ENCODE data around the gene FAM98C. TPM values are rescaled to one million over a fixed set of nuclear protein-coding genes. Genes with fewer than 3 reads are reported as not detected.
"Not testable (repeated sequence)": the region's sequence is repeated elsewhere in the genome, so short reads cannot be mapped to it uniquely, and the experiment has no call there.

The FAM98C gene
- polyA plus RNA-seq, 1 donor, result 26.9 TPM

DNA sequence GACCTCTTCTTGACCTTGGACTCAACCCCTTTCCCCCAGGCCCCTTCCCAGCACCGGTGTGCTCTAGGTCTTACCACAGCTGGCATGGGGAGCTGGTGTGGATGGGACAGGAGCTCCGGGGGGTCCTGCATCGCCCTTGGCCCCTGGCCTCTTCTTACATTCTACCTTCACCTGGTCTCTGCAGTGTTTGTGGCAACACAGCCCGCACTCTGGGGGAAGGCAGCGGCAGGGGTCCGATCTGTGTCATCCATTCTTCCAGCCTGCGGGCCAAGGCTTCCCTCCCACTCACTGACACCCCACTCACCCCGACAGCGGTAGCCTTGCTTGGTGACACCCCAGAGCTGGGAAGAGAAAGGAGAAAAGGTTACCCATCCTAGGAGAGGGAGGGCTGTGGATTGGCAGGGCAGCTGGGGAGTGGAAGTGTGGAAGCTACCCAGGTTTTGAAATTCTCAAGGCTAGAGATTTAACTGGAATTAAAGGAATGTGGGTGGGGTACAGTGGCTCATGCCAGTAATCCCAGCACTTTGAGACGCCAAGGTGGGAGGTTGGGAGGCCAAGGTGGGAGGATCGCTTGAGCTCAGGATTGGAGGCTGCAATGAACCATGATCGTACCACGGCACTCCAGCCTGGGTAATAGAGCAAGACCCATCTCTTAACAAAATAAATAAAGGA is 8.3 kb downstream of the FAM98C start:
- Histone ChIP-seq H3K9me3 (ENCODE audit: control insufficient read depth, low read depth, low read length) (no peaks in the 10 kb centered on the region), H3K27me3 (ENCODE audit: control insufficient read depth, insufficient read depth, low read length) (no peaks in the 10 kb centered on the region), H3K27ac (ENCODE audit: low read length) (no peak overlapping the region), H3K4me3 (ENCODE audit: low read length) (no peak overlapping the region), H3K36me3 (ENCODE audit: control insufficient read depth, insufficient read depth, low read length) (peaks cover 11% of the 10 kb centered on the region), H3K4me1 (ENCODE audit: control insufficient read depth, insufficient read depth, low read length) (no peaks in the 10 kb centered on the region)
- WGBS (ENCODE audit: insufficient coverage, low lambda C conversion rate), result no CpG with 5 or more reads among the region's 13 CpGs
- no peak for DNase-seq

DNA sequence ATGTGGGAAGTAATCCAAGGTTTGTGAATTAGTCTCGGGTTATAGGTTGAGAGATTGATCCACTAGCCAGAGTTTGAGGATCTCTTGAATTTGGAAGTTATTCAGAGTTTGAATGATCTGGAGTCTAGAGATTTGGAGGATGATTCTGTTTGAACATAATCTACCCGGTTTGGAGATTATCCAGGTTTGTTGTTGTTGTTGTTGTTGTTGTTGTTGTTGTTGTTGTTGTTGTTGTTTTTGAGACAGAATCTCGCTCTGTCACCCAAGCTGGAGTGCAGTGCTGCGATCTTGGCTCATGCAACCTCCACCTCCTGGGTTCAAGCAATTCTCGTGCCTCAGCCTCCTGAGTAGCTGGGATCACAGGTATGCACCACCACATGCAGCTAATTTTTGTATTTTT is 9.0 kb downstream of the FAM98C start:
- H3K27ac ChIP-seq (ENCODE audit: low read length), result not testable (repeated sequence)

DNA sequence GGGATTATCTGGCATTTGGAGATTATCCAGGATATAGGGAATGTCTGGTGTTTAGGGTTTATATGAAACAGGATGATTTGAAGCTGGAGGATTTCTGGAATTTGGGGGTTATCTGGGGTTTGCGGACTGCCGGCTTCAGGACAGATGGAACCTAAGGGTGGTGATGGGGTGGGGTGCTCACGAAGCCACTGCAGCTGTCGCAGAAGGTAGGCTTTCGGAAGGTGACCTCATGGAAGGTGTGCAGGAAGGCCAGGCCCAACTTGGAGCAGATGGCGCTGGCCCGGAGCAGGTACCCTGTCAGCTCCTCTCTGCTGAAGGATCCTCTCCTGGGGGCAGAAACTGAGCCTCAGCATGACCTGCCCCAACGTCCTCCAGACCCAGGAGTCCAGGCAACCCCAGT is 9.6 kb downstream of the FAM98C start:
- H3K36me3 ChIP-seq (ENCODE audit: control insufficient read depth, insufficient read depth, low read length), result peaks cover 2% of the 10 kb centered on the region
- no peaks in the 10 kb centered on the region for H3K9me3 ChIP-seq (ENCODE audit: control insufficient read depth, low read depth, low read length)
- no peaks in the 10 kb centered on the region for H3K27me3 ChIP-seq (ENCODE audit: control insufficient read depth, insufficient read depth, low read length)
- no peaks in the 10 kb centered on the region for H3K4me1 ChIP-seq (ENCODE audit: control insufficient read depth, insufficient read depth, low read length)
- H3K27ac ChIP-seq (ENCODE audit: low read length), result no peak overlapping the region
- no CpG with 5 or more reads among the region's 8 CpGs for WGBS (ENCODE audit: insufficient coverage, low lambda C conversion rate)
- no peak overlapping the region for H3K4me3 ChIP-seq (ENCODE audit: low read length)
- DNase-seq, result no peak

More for the DNA sequence above, 9.0 kb downstream of the FAM98C start:
- not testable (repeated sequence) for H3K4me1 ChIP-seq (ENCODE audit: control insufficient read depth, insufficient read depth, low read length); H3K4me3 ChIP-seq (ENCODE audit: low read length); H3K27me3 ChIP-seq (ENCODE audit: control insufficient read depth, insufficient read depth, low read length); DNase-seq; H3K36me3 ChIP-seq (ENCODE audit: control insufficient read depth, insufficient read depth, low read length); H3K9me3 ChIP-seq (ENCODE audit: control insufficient read depth, low read depth, low read length)
- 100% methylated on average over 1 of the region's 5 CpGs for whole genome bisulfite sequencing (ENCODE audit: insufficient coverage, low lambda C conversion rate)

DNA sequence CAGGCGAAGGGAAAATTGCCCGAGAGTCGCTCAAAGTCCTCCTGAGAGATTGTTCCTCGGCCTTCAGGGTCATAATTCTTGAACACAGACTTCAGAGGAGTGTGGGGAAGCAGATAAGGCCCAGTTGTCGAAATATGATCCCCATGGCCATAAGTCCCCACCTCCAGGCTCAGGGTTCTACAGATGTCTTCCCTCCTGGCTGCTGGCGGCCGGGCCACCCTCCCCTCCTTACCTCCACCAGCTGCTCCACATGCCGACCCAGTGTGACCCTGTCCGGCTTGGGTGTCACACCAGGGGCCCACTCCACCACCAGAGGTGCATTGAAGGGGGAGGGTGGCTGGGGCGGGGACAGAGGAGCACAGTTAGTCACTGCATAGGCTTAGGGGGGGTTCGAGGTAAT is 10.1 kb downstream of the FAM98C start:
- H3K9me3 ChIP-seq (ENCODE audit: control insufficient read depth, low read depth, low read length), result no peaks in the 10 kb centered on the region
- peaks cover 1% of the 10 kb centered on the region for H3K4me1 ChIP-seq (ENCODE audit: control insufficient read depth, insufficient read depth, low read length)
- no CpG with 5 or more reads among the region's 11 CpGs for WGBS (ENCODE audit: insufficient coverage, low lambda C conversion rate)
- H3K27me3 ChIP-seq (ENCODE audit: control insufficient read depth, insufficient read depth, low read length), result peaks cover 3% of the 10 kb centered on the region
- H3K4me3 ChIP-seq (ENCODE audit: low read length), result no peak overlapping the region
- no peak overlapping the region for H3K27ac ChIP-seq (ENCODE audit: low read length)
- peak in 1 of 2 donors; percentile 23 for DNase-seq
- peaks cover 2% of the 10 kb centered on the region for H3K36me3 ChIP-seq (ENCODE audit: control insufficient read depth, insufficient read depth, low read length)

DNA sequence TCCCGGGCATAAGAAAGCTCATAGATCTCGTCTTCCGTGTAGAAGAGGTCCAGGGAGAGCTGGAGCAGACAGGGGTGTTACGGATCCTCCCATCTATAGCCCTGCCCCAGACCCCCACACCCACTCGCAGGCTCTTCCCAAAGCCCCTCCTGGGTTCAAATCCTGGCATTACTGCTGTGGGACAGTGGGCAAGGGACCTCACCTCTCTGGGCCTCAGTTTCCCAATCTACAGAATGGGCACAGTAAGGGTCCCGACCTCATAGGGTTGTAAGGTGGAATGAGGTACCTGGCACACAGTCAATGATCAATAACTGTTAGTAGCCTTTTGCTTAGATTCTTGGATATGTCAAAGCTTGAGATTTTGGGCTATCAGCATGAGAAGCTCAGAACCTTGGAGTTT is 10.5 kb downstream of the FAM98C start:
- H3K27ac ChIP-seq (ENCODE audit: low read length), result no peak overlapping the region
- no peak overlapping the region for H3K4me3 ChIP-seq (ENCODE audit: low read length)
- no CpG with 5 or more reads among the region's 6 CpGs for WGBS (ENCODE audit: insufficient coverage, low lambda C conversion rate)
- no peak for DNase-seq
- H3K27me3 ChIP-seq (ENCODE audit: control insufficient read depth, insufficient read depth, low read length), result peaks cover 5% of the 10 kb centered on the region
- peaks cover 6% of the 10 kb centered on the region for H3K4me1 ChIP-seq (ENCODE audit: control insufficient read depth, insufficient read depth, low read length)
- H3K9me3 ChIP-seq (ENCODE audit: control insufficient read depth, low read depth, low read length), result no peaks in the 10 kb centered on the region
- peaks cover 2% of the 10 kb centered on the region for H3K36me3 ChIP-seq (ENCODE audit: control insufficient read depth, insufficient read depth, low read length)

DNA sequence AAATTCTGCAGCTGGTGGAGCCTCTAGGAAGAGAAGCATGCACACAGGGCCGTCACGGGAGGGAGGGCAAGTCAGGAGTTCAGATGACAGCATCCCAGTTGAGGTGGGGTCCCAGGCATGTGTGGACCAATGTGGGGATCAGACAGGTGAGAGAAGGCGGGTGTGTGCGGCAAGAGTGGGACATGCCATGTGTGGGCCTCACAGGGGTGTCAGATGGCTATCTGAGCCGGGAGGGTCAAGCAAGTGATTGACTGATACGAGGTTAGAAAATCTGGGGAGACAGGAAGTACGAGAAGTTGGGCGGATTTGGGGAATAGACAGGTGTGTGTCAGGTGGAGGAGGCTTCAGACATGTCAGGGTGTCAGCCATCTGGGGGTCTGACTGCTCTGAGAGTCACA is 14.3 kb downstream of the FAM98C start:
- Histone ChIP-seq H3K9me3 (ENCODE audit: control insufficient read depth, low read depth, low read length) (no peaks in the 10 kb centered on the region), H3K4me1 (ENCODE audit: control insufficient read depth, insufficient read depth, low read length) (peaks cover 7% of the 10 kb centered on the region), H3K4me3 (ENCODE audit: low read length) (no peak overlapping the region), H3K27ac (ENCODE audit: low read length) (no peak overlapping the region), H3K27me3 (ENCODE audit: control insufficient read depth, insufficient read depth, low read length) (peaks cover 7% of the 10 kb centered on the region), H3K36me3 (ENCODE audit: control insufficient read depth, insufficient read depth, low read length) (no peaks in the 10 kb centered on the region)
- WGBS (ENCODE audit: insufficient coverage, low lambda C conversion rate), result no CpG with 5 or more reads among the region's 8 CpGs
- DNase-seq, result no peak

DNA sequence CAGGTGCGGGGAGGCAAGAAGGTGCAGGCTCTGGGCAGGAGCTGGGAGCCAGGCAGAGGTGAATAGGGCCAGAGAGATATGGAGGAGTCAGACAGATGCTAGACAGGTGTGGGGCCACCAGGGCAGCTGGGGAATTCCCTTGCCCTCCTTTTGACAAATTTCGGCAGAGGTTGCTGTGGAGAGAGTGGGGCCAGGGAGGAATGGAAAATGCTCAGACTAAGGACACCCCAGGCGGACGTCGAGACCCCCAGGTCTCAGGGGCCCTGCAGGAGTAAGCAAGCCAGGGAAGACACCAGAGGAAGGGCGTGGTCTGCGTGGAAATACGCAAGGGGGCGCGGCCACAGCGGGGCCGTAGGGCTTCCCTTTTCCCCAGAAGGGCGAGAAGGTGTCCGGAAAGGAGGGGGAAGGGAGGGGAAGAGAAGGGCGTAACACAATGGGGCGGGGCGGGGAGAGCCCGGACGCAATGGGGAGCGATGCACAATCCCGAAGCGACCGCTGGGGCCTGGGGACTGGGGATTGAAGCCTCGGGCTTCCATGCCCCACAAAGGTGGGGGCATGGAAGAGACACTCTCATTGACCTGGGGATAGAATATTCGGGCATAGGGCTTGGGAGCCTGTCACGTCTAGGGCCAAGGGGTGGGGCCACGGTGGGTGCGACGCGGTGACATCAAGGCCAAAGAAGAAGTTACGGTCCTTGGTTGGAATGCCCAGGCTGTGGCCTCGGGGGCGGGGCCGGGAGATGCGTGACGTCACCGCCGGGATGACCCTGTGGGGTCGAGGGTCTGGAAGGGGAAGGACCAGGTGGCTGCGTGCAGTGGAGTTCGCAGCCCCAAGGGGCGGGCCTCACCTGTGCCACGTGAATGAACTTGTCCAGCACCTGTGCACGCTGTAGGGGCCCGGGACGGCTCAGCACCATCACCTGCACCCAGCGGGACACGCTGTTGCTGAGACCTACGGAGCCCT is 14.9 kb downstream of the FAM98C start:
- H3K4me3 ChIP-seq (ENCODE audit: low read length), result peak overlapping the region; percentile 24
- H3K27ac ChIP-seq (ENCODE audit: low read length), result no peak overlapping the region

DNA sequence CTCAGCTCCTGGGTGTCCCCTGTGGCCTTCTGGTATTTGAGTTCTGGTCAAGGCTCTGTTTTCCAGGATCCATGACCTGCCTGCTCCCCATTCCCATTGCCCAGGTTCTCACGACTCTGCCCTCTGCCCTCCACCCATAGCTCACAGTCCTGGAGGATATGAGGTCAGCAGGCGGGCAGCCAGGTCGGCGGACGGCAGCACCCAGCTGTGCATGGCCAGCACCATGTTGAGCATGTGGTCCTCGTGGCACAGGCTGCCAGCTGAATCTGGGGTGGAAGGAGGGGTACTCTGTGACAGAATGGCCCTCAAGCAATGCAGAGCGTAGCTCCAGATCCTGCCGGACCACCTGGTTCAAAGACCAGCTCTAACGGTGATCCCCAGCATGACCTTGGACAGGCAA is 18.0 kb downstream of the FAM98C start:
- no peak for DNase-seq
- no CpG with 5 or more reads among the region's 9 CpGs for WGBS (ENCODE audit: insufficient coverage, low lambda C conversion rate)
- no peak overlapping the region for H3K27ac ChIP-seq (ENCODE audit: low read length)
- no peaks in the 10 kb centered on the region for H3K9me3 ChIP-seq (ENCODE audit: control insufficient read depth, low read depth, low read length)
- no peaks in the 10 kb centered on the region for H3K36me3 ChIP-seq (ENCODE audit: control insufficient read depth, insufficient read depth, low read length)
- H3K4me3 ChIP-seq (ENCODE audit: low read length), result no peak overlapping the region
- peaks cover 13% of the 10 kb centered on the region for H3K27me3 ChIP-seq (ENCODE audit: control insufficient read depth, insufficient read depth, low read length)
- peaks cover 7% of the 10 kb centered on the region for H3K4me1 ChIP-seq (ENCODE audit: control insufficient read depth, insufficient read depth, low read length)

More for the DNA sequence above, 14.9 kb downstream of the FAM98C start:
- H3K9me3 ChIP-seq (ENCODE audit: control insufficient read depth, low read depth, low read length), result no peaks in the 10 kb centered on the region
- no CpG with 5 or more reads among the region's 49 CpGs for WGBS (ENCODE audit: insufficient coverage, low lambda C conversion rate)
- H3K27me3 ChIP-seq (ENCODE audit: control insufficient read depth, insufficient read depth, low read length), result peaks cover 7% of the 10 kb centered on the region
- peak; percentile 50 to 63 for DNase-seq
- H3K4me1 ChIP-seq (ENCODE audit: control insufficient read depth, insufficient read depth, low read length), result peaks cover 7% of the 10 kb centered on the region
- H3K36me3 ChIP-seq (ENCODE audit: control insufficient read depth, insufficient read depth, low read length), result no peaks in the 10 kb centered on the region

DNA sequence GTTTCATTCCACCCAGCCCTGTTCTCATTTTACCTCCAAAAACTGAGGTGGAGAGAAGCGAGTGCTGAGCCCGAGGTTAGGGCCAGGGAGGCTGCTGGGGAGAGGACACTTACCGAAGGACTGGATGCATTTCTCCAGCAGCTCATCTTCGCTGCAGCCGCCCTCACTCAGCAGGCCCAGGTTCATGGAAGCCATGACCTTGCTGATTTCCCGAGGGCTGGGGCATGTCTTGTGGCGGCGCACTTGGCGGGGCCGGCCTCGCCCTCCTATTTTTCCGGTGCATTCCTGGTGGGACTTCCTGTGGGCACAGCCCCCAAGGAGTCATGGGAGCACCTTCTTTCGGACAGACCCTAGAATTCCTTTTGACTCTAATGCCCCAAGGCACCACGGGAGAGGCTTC is 19.0 kb downstream of the FAM98C start:
- no peak overlapping the region for H3K27ac ChIP-seq (ENCODE audit: low read length)
- peaks cover 7% of the 10 kb centered on the region for H3K4me1 ChIP-seq (ENCODE audit: control insufficient read depth, insufficient read depth, low read length)
- no peaks in the 10 kb centered on the region for H3K9me3 ChIP-seq (ENCODE audit: control insufficient read depth, low read depth, low read length)
- no CpG with 5 or more reads among the region's 14 CpGs for WGBS (ENCODE audit: insufficient coverage, low lambda C conversion rate)
- DNase-seq, result no peak
- no peak overlapping the region for H3K4me3 ChIP-seq (ENCODE audit: low read length)
- peaks cover 13% of the 10 kb centered on the region for H3K27me3 ChIP-seq (ENCODE audit: control insufficient read depth, insufficient read depth, low read length)
- H3K36me3 ChIP-seq (ENCODE audit: control insufficient read depth, insufficient read depth, low read length), result no peaks in the 10 kb centered on the region

DNA sequence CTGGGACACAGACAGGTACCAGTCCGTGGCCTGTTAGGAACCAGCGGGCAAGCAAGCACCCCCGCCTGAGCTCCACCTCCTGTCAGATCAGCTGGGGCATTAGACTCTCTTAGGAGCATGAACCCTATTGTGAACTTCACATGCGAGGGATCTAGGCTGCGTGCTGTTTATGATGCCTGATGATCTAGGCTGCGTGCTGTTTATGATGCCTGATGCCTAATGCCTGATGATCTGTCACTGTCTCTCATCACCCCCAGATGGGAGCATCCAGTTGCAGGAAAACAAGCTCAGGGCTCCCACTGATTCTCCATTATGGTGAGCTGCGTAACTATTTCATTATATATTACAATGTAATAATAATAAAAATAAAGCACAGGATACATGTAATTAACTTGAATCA is 19.5 kb downstream of the FAM98C start:
- H3K4me1 ChIP-seq (ENCODE audit: control insufficient read depth, insufficient read depth, low read length), result peaks cover 7% of the 10 kb centered on the region
- no peaks in the 10 kb centered on the region for H3K9me3 ChIP-seq (ENCODE audit: control insufficient read depth, low read depth, low read length)
- no CpG with 5 or more reads among the region's 7 CpGs for WGBS (ENCODE audit: insufficient coverage, low lambda C conversion rate)
- no peak for DNase-seq
- no peak overlapping the region for H3K4me3 ChIP-seq (ENCODE audit: low read length)
- H3K27me3 ChIP-seq (ENCODE audit: control insufficient read depth, insufficient read depth, low read length), result peaks cover 13% of the 10 kb centered on the region
- H3K27ac ChIP-seq (ENCODE audit: low read length), result no peak overlapping the region
- no peaks in the 10 kb centered on the region for H3K36me3 ChIP-seq (ENCODE audit: control insufficient read depth, insufficient read depth, low read length)
